ENCODE measurements around the gene SNRPA1. TPM values are rescaled to one million over a fixed set of nuclear protein-coding genes. Genes with fewer than 3 reads are reported as not detected.

The SNRPA1 gene
- total RNA-seq, 1 experiment from 2014 or later = 99.5 TPM

- H3K4me1 Mint-ChIP-seq (ENCODE audit: insufficient read depth, unreplicated experiment) = peaks cover 14% of the 10 kb centered on the region
- H3K4me3 Mint-ChIP-seq (ENCODE audit: unreplicated experiment) = no peak overlapping the region
- no peaks in the 10 kb centered on the region for H3K27me3 Mint-ChIP-seq (ENCODE audit: insufficient read depth, unreplicated experiment)
- no peak overlapping the region for H3K27ac Mint-ChIP-seq (ENCODE audit: low read depth, unreplicated experiment)
- H3K36me3 Mint-ChIP-seq (ENCODE audit: insufficient read depth, unreplicated experiment) = peaks cover 8% of the 10 kb centered on the region
- no peak for TF ChIP-seq CTCF (IDR thresholded peaks at IDR 0.05; ENCODE audit: unreplicated experiment)
- ChIA-PET CTCF (interaction anchor here (0.5 kb wide), 1 partner anchor 327 kb away, joined by 3 read pairs; no protein-coding TSS in a partner anchor), POLR2A (interaction anchor here (0.7 kb wide), 1 partner anchor 133 kb away, joined by 3 read pairs; no protein-coding TSS in a partner anchor)
- BruUV-seq (replicated peaks) = no TSS peak
- peaks cover 7% of the 10 kb centered on the region for H3K9me3 Mint-ChIP-seq (ENCODE audit: unreplicated experiment)
- no peak for DNase-seq (ENCODE audit: unreplicated experiment)
- intact Hi-C loops (cut with micrococcal nuclease) = no loop called here
Measured at GRCh38 chr15:101314336-101315125, 19.5 kb upstream of the SNRPA1 start.

GRCh38 chr15:101313041-101313761, 18.2 kb upstream of the SNRPA1 start:
- CTCF ChIA-PET = interaction anchor here (1.0 to 1.6 kb wide), 2 partner anchors 39 to 328 kb away, joined by 3 to 4 read pairs; no protein-coding TSS in a partner anchor
- POLR2A ChIA-PET = no interaction called here
- Mint-ChIP-seq H3K27ac (ENCODE audit: low read depth, unreplicated experiment) (no peak overlapping the region), H3K36me3 (ENCODE audit: insufficient read depth, unreplicated experiment) (peaks cover 8% of the 10 kb centered on the region), H3K27me3 (ENCODE audit: insufficient read depth, unreplicated experiment) (no peaks in the 10 kb centered on the region), H3K4me1 (ENCODE audit: insufficient read depth, unreplicated experiment) (peaks cover 4% of the 10 kb centered on the region), H3K4me3 (ENCODE audit: unreplicated experiment) (no peak overlapping the region), H3K9me3 (ENCODE audit: unreplicated experiment) (peaks cover 7% of the 10 kb centered on the region)
- no peak for TF ChIP-seq CTCF (IDR thresholded peaks at IDR 0.05; ENCODE audit: unreplicated experiment)
- BruUV-seq (replicated peaks) = no TSS peak
- DNase-seq (ENCODE audit: unreplicated experiment) = no peak
- intact Hi-C loops (cut with micrococcal nuclease) = no loop called here

- no peak for TF ChIP-seq CTCF (IDR thresholded peaks at IDR 0.05; ENCODE audit: unreplicated experiment)
- DNase-seq (ENCODE audit: unreplicated experiment) = no peak
- H3K4me1 Mint-ChIP-seq (ENCODE audit: insufficient read depth, unreplicated experiment) = no peaks in the 10 kb centered on the region
- ChIA-PET CTCF (interaction anchor here (1.1 kb wide), 1 partner anchor 13 kb away, joined by 3 read pairs; no protein-coding TSS in a partner anchor), POLR2A (no interaction called here)
- BruUV-seq (replicated peaks) = no TSS peak
- no peaks in the 10 kb centered on the region for H3K27me3 Mint-ChIP-seq (ENCODE audit: insufficient read depth, unreplicated experiment)
- H3K36me3 Mint-ChIP-seq (ENCODE audit: insufficient read depth, unreplicated experiment) = no peaks in the 10 kb centered on the region
- H3K27ac Mint-ChIP-seq (ENCODE audit: low read depth, unreplicated experiment) = no peak overlapping the region
- H3K9me3 Mint-ChIP-seq (ENCODE audit: unreplicated experiment) = peaks cover 7% of the 10 kb centered on the region
- intact Hi-C loops (cut with micrococcal nuclease) = no loop called here
- H3K4me3 Mint-ChIP-seq (ENCODE audit: unreplicated experiment) = no peak overlapping the region
Measured at GRCh38 chr15:101310508-101310907, 15.5 kb upstream of the SNRPA1 start.

- BruUV-seq (replicated peaks) = no TSS peak
- peaks cover 7% of the 10 kb centered on the region for H3K9me3 Mint-ChIP-seq (ENCODE audit: unreplicated experiment)
- no peak for TF ChIP-seq CTCF (IDR thresholded peaks at IDR 0.05; ENCODE audit: unreplicated experiment)
- no peak overlapping the region for H3K4me3 Mint-ChIP-seq (ENCODE audit: unreplicated experiment)
- ChIA-PET POLR2A (no interaction called here), CTCF (interaction anchor here (0.6 to 1.1 kb wide), 2 partner anchors 12 to 348 kb away, joined by 3 to 6 read pairs; no protein-coding TSS in a partner anchor)
- DNase-seq (ENCODE audit: unreplicated experiment) = no peak
- H3K4me1 Mint-ChIP-seq (ENCODE audit: insufficient read depth, unreplicated experiment) = no peaks in the 10 kb centered on the region
- no peaks in the 10 kb centered on the region for H3K36me3 Mint-ChIP-seq (ENCODE audit: insufficient read depth, unreplicated experiment)
- intact Hi-C loops (cut with micrococcal nuclease) = no loop called here
- H3K27me3 Mint-ChIP-seq (ENCODE audit: insufficient read depth, unreplicated experiment) = no peaks in the 10 kb centered on the region
- no peak overlapping the region for H3K27ac Mint-ChIP-seq (ENCODE audit: low read depth, unreplicated experiment)
Measured at GRCh38 chr15:101310161-101310480, 15.1 kb upstream of the SNRPA1 start.
